ENCODE data around the gene THRAP3. TPM values are rescaled to one million over a fixed set of nuclear protein-coding genes. Genes with fewer than 3 reads are reported as not detected.

THRAP3 gene
- total RNA-seq, 1 donor from 2014 or later = 81.0 TPM

DNA sequence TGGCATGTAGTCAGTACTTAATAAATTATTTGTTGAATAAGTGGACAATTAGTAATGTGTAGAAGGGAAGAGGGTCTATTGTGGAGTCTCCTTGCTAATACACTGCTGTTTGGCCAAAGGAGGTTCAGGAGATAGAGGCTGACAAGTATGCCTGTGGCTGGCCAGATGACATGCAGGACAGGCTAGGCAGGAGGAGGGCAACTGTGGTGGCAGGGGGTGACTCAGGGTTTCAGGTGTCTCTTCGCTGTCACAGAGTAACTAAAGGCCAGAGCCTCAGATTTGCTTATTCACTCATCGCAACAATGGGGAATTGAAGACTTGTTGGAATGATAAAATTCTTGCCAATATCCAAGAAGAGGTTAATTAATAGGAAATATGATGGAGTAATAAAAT is 33.1 kb downstream of the THRAP3 start:
- ATAC-seq = no peak
- Histone ChIP-seq H3K27ac (no peak overlapping the region), H3K36me3 (peaks cover 53% of the 10 kb centered on the region), H3K27me3 (ENCODE audit: low read depth) (no peaks in the 10 kb centered on the region), H3K4me1 (peaks cover 35% of the 10 kb centered on the region), H3K9me3 (no peaks in the 10 kb centered on the region), H3K4me3 (no peak overlapping the region)
- TF ChIP-seq, protein P1, sequence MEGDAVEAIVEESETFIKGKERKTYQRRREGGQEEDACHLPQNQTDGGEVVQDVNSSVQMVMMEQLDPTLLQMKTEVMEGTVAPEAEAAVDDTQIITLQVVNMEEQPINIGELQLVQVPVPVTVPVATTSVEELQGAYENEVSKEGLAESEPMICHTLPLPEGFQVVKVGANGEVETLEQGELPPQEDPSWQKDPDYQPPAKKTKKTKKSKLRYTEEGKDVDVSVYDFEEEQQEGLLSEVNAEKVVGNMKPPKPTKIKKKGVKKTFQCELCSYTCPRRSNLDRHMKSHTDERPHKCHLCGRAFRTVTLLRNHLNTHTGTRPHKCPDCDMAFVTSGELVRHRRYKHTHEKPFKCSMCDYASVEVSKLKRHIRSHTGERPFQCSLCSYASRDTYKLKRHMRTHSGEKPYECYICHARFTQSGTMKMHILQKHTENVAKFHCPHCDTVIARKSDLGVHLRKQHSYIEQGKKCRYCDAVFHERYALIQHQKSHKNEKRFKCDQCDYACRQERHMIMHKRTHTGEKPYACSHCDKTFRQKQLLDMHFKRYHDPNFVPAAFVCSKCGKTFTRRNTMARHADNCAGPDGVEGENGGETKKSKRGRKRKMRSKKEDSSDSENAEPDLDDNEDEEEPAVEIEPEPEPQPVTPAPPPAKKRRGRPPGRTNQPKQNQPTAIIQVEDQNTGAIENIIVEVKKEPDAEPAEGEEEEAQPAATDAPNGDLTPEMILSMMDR (IDR thresholded peaks at IDR 0.05) = no peak
- intact Hi-C loops (cut with DNase I) = no loop called here
- no peak for DNase-seq

DNA sequence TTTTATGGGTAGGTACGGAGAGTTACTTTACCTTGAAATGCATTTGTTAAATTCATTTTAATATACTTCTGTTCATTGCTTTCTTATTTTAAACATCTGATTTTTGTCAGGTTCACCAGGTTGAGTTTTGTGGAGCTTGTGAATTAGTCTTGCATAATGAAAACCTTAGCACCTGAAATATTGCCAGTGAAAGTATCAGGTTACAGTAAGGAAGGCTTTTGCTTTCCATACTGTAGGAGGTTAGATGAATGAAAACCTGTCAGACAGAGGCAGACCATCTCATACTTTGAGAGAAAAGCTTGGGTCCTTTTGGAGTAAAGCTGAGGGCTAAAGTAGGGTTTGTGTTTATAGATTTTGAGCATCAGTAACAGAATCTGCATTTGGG is 34.7 kb downstream of the THRAP3 start:
- Histone ChIP-seq H3K4me3 (no peak overlapping the region), H3K36me3 (peaks cover 64% of the 10 kb centered on the region), H3K27me3 (ENCODE audit: low read depth) (no peaks in the 10 kb centered on the region), H3K4me1 (peaks cover 24% of the 10 kb centered on the region), H3K27ac (no peak overlapping the region), H3K9me3 (no peaks in the 10 kb centered on the region)
- no peak for DNase-seq
- peak in 1 of 2 donors; percentile 36 for ATAC-seq
- TF ChIP-seq, protein P1 (IDR thresholded peaks at IDR 0.05) = no peak
- intact Hi-C loops (cut with DNase I) = no loop called here

GRCh38 chr1:36268981-36269380 is 44.7 kb downstream of the THRAP3 start:
- intact Hi-C loops (cut with DNase I) = no loop called here
- DNase-seq (no peak), ATAC-seq (no peak)
- Histone ChIP-seq H3K4me3 (no peak overlapping the region), H3K9me3 (no peaks in the 10 kb centered on the region), H3K4me1 (no peaks in the 10 kb centered on the region), H3K36me3 (peaks cover 58% of the 10 kb centered on the region), H3K27me3 (ENCODE audit: low read depth) (no peaks in the 10 kb centered on the region), H3K27ac (no peak overlapping the region)
- TF ChIP-seq, protein P1 (IDR thresholded peaks at IDR 0.05) = no peak

DNA sequence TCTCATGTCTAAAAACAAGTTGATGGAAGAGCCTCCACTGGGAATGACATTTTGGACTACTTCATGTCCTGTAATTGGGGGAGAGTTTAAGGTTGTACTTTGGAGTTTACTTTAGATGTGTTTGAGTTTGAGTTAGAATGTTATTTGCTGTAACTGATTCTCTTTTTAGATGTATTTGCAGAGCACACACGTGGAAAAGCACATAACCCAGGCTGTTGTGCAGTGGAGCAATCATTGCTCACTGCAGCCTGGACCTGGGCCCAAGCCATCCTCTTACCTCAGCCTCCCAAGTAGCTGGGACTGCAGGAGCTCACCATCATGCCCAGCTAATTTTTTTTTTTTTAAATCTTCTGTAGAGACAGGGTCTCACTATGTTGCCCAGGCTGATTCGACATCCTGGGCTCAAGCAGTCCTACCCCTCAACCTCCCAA is 45.2 kb downstream of the THRAP3 start:
- TF ChIP-seq, protein P1 (IDR thresholded peaks at IDR 0.05) = no peak
- H3K4me3 ChIP-seq = no peak overlapping the region
- ATAC-seq (peak in 1 of 2 donors; percentile 52), DNase-seq (peak; percentile 48)
- no peaks in the 10 kb centered on the region for H3K4me1 ChIP-seq
- peaks cover 54% of the 10 kb centered on the region for H3K36me3 ChIP-seq
- intact Hi-C loops (cut with DNase I) = no loop called here
- no peak overlapping the region for H3K27ac ChIP-seq
- no peaks in the 10 kb centered on the region for H3K9me3 ChIP-seq
- no peaks in the 10 kb centered on the region for H3K27me3 ChIP-seq (ENCODE audit: low read depth)

- DNase-seq (no peak), ATAC-seq (no peak)
- TF ChIP-seq, protein P1 (IDR thresholded peaks at IDR 0.05) = no peak
- no peak overlapping the region for H3K4me3 ChIP-seq
- H3K4me1 ChIP-seq = no peaks in the 10 kb centered on the region
- H3K36me3 ChIP-seq = peaks cover 47% of the 10 kb centered on the region
- H3K27me3 ChIP-seq (ENCODE audit: low read depth) = no peaks in the 10 kb centered on the region
- intact Hi-C loops (cut with DNase I) = no loop called here
- no peaks in the 10 kb centered on the region for H3K9me3 ChIP-seq
- no peak overlapping the region for H3K27ac ChIP-seq
These were observed 48.8 kb downstream of the THRAP3 start for GRCh38 chr1:36273024-36273423.

- intact Hi-C loops (cut with DNase I) = no loop called here
These were observed 50.0 kb downstream of the THRAP3 start for GRCh38 chr1:36274201-36274600.

More at GRCh38 chr1:36274201-36274600, 50.0 kb downstream of the THRAP3 start:
- Histone ChIP-seq H3K4me1 (peaks cover 6% of the 10 kb centered on the region), H3K9me3 (no peaks in the 10 kb centered on the region), H3K27ac (no peak overlapping the region), H3K36me3 (peaks cover 37% of the 10 kb centered on the region), H3K27me3 (ENCODE audit: low read depth) (no peaks in the 10 kb centered on the region), H3K4me3 (no peak overlapping the region)
- TF ChIP-seq, protein P1 (IDR thresholded peaks at IDR 0.05) = no peak
- DNase-seq (no peak), ATAC-seq (no peak)

Measured in lower lobe of right lung (tissue), 2 donors.